Measurements from ENCODE around the gene ZDHHC14.

GRCh38 chr6:157486572-157486971 is 105.6 kb downstream of the ZDHHC14 start:
- TF ChIP-seq CTCF (IDR thresholded peaks at IDR 0.05) (no peak), POLR2A (IDR thresholded peaks at IDR 0.05) (no peak)

Data from prostate gland (tissue), 2 donors.